HepG2 (cell line): ENCODE results near the gene RIPK1. TPM values are rescaled to one million over a fixed set of nuclear protein-coding genes. Genes with fewer than 3 reads are reported as not detected.

Experiments used
- BATF2 ChIP-seq: sonication (generic); formaldehyde crosslinking; IDR thresholded peaks from 2 replicates; pipeline ENCODE4 v1.8.0; 2022; ENCODE audit warnings: mild to moderate bottlenecking, missing genetic modification reagents, moderate library complexity
- BRF2 ChIP-seq: sonication (generic); formaldehyde crosslinking; IDR thresholded peaks from 2 replicates; pipeline ENCODE4 v1.8.1; 2022; ENCODE audit warnings: mild to moderate bottlenecking, missing genetic modification reagents
- FLYWCH1 ChIP-seq: sonication (generic); formaldehyde crosslinking; IDR thresholded peaks from 2 replicates; pipeline ENCODE4 v1.8.1; 2023; ENCODE audit warnings: mild to moderate bottlenecking, missing genetic modification reagents
- FOXM1 ChIP-seq: sonication (generic); formaldehyde crosslinking; IDR thresholded peaks from 2 replicates; pipeline ENCODE4 v1.5.0; 2020; ENCODE audit warnings: missing genetic modification reagents
- GATAD2A ChIP-seq: IDR thresholded peaks from 2 replicates; pipeline ENCODE4 v1.6.1; 2016
- HDAC2 ChIP-seq: sonication (generic); formaldehyde crosslinking; IDR thresholded peaks from 2 replicates; pipeline ENCODE4 v1.4.0; 2020; ENCODE audit warnings: missing genetic modification reagents
- IKZF5 ChIP-seq: IDR thresholded peaks from 2 replicates; pipeline ENCODE4 v1.6.1; 2018; ENCODE audit warnings: missing genetic modification reagents, mild to moderate bottlenecking, missing compliant biosample characterization
- KAT7 ChIP-seq: IDR thresholded peaks from 2 replicates; pipeline ENCODE4 v1.6.1; 2018; ENCODE audit warnings: borderline replicate concordance, missing compliant biosample characterization
- KLF16 ChIP-seq, 2 experiments: sonication (generic) in 1 of 2; formaldehyde crosslinking in 1 of 2; IDR thresholded peaks; 2 replicates each; pipeline versions ENCODE4 v1.6.1 to v1.8.0; 2016 to 2023; ENCODE audit warnings: missing genetic modification reagents in 2 of 2, missing compliant biosample characterization in 1 of 2
- MTERF4 ChIP-seq: sonication (generic); formaldehyde crosslinking; IDR thresholded peaks from 2 replicates; pipeline ENCODE4 v1.8.0; 2023; ENCODE audit warnings: mild to moderate bottlenecking, missing genetic modification reagents
- NCOA2 ChIP-seq: sonication (generic); formaldehyde crosslinking; IDR thresholded peaks from 2 replicates; pipeline ENCODE4 v1.8.0; 2022; ENCODE audit warnings: inconsistent platforms
- NFYB ChIP-seq: sonication (generic); formaldehyde crosslinking; IDR thresholded peaks from 2 replicates; pipeline ENCODE4 v1.4.0; 2020; ENCODE audit warnings: missing genetic modification reagents
- RXRB ChIP-seq: IDR thresholded peaks from 2 replicates; pipeline ENCODE4 v1.6.1; 2016; ENCODE audit warnings: borderline replicate concordance, missing genetic modification reagents, missing compliant biosample characterization
- WIZ ChIP-seq: sonication (generic); formaldehyde crosslinking; IDR thresholded peaks from 2 replicates; pipeline ENCODE4 v1.5.1; 2020; ENCODE audit warnings: mild to moderate bottlenecking, missing genetic modification reagents
- ZNF230 ChIP-seq: sonication (generic); formaldehyde crosslinking; IDR thresholded peaks from 2 replicates; pipeline ENCODE4 v1.4.0; 2020; ENCODE audit warnings: mild to moderate bottlenecking, missing genetic modification reagents
- ZNF253 ChIP-seq: sonication (generic); formaldehyde crosslinking; IDR thresholded peaks from 2 replicates; pipeline ENCODE4 v1.8.0; 2022; ENCODE audit warnings: mild to moderate bottlenecking, missing genetic modification reagents, borderline replicate concordance
- ZNF354B ChIP-seq: sonication (generic); formaldehyde crosslinking; IDR thresholded peaks from 2 replicates; pipeline ENCODE4 v1.8.0; 2022; ENCODE audit warnings: mild to moderate bottlenecking, missing genetic modification reagents
- ZNF367 ChIP-seq: sonication (generic); formaldehyde crosslinking; IDR thresholded peaks from 2 replicates; pipeline ENCODE4 v1.4.0; 2020; ENCODE audit warnings: missing genetic modification reagents, borderline replicate concordance
- ZNF460 ChIP-seq: sonication (generic); formaldehyde crosslinking; IDR thresholded peaks from 2 replicates; pipeline ENCODE4 v1.5.1; 2020; ENCODE audit warnings: missing genetic modification reagents, mild to moderate bottlenecking, borderline replicate concordance
- ZNF580 ChIP-seq: IDR thresholded peaks from 2 replicates; pipeline ENCODE4 v1.6.1; 2016; ENCODE audit warnings: low read depth, borderline replicate concordance
- ZNF747 ChIP-seq: sonication (generic); formaldehyde crosslinking; IDR thresholded peaks from 2 replicates; pipeline ENCODE4 v1.8.1; 2023; ENCODE audit warnings: missing genetic modification reagents, mild to moderate bottlenecking, borderline replicate concordance
- ZNF768 ChIP-seq: sonication (generic); formaldehyde crosslinking; IDR thresholded peaks from 2 replicates; pipeline ENCODE4 v1.4.0; 2020; ENCODE audit warnings: missing genetic modification reagents
- ZSCAN21 ChIP-seq: sonication (generic); formaldehyde crosslinking; IDR thresholded peaks from 2 replicates; pipeline ENCODE4 v1.8.0; 2022; ENCODE audit warnings: mild to moderate bottlenecking, missing genetic modification reagents, moderate library complexity, borderline replicate concordance
- polyA plus RNA-seq, 8 experiments: library from polyadenylated mRNA; depleted of rRNA in 3 of 8; stranded (reverse) in 7 of 8; unstranded in 1 of 8; fragments of >200 nt; fragmentation: Illumina TruSeq in 4 of 8; extraction: Trizol in 4 of 8; gene quantifications; 2 replicates each; pipeline versions ENCODE4 v1.2.1 to v1.2.3, GENCODE V29; 2011 to 2016; ENCODE audit warnings: low read depth in 4 of 8, missing spikeins in 1 of 8, mixed read lengths in 1 of 8; ENCODE audit not compliant: insufficient read depth in 1 of 8
- total RNA-seq, 5 experiments: library from RNA; depleted of rRNA; stranded (reverse); fragments of >200 nt; fragmentation: Illumina TruSeq; extraction: Trizol; gene quantifications; 2 replicates each; pipeline ENCODE4 v1.2.3, GENCODE V29; 2016; ENCODE audit warnings: low read depth in 1 of 5
- TF ChIP-seq, protein P1 (sequence below): sonication (generic); formaldehyde crosslinking; IDR thresholded peaks from 2 replicates; pipeline ENCODE4 v1.8.1; 2023; ENCODE audit warnings: mild to moderate bottlenecking, moderate library complexity, missing genetic modification reagents

RIPK1 gene
- total and polyA plus RNA-seq, 2 of the 13 experiments (the other 11 are each of a cell fraction or from before 2014, with no cell fraction given) = 9.0 to 10.3 TPM

DNA sequence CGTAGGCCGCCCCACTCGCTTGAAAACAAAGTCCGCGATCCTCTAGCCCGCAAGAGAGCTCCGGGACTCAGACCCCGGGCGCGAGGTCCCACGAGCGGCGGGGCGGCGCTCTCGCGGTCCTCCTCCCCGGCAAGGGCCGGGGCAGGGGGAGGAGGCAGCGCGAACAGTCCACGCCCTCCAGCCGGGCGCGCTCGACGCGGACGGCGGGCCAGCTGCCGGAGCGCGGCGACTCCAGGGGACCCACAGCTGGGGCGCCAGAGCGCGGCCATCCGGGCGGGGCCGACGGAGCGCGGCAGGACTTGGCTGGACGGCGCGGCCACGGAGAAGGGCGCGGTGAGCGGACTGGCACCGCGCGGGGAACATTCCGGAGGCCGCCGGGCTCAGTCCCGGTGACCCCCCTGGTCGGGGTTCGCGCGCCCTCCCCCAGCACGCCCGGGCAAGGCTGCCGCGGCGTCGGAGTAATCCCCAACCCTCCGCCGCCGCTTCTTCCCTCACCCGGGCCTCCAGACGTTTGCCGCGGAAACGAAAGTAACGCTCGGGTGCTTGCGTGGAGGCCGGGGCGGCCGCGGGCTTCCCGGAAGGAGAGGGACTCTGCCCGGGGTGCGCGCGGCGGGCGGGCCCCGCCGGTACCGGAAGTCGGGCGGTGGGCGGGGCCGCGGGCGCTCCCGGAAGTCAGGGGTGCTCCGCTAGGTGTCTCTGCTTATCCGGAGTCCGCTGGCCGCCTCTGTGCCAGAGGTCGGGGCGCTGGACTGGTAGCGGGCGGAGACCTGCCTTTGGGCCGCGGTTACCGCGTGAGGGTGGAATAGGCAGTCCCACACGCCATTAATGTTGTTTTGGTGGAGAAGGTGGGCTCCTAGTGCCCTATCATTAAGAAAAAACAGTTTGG lies at the start of gene RIPK1 (continued):
- peak; percentile 57 for TF ChIP-seq BRF2
- TF ChIP-seq ZNF354B = no peak
- TF ChIP-seq RXRB (CRISPR knock-in tag) = peak; percentile 95
- TF ChIP-seq NFYB = peak; percentile 6; the same call in 1 of the 2 replicates
- no peak for TF ChIP-seq ZNF367 (CRISPR knock-in tag)
- peak; percentile 71 for TF ChIP-seq KAT7
- peak; percentile 75 for TF ChIP-seq HDAC2 (CRISPR knock-in tag)
- TF ChIP-seq ZNF230 (CRISPR knock-in tag) = peak; percentile 22; the same call in 1 of the 2 replicates
- TF ChIP-seq FOXM1 (CRISPR knock-in tag) = no peak
- 0 out of 2 replicates have a peak, but pooled peaks have one; percentile 45 for TF ChIP-seq ZNF747 (CRISPR knock-in tag)
- TF ChIP-seq ZNF768 = peak; percentile 45; the same call in 1 of the 2 replicates
- TF ChIP-seq KLF16 (CRISPR knock-in tag; IDR thresholded peaks at IDR 0.05) = peak; percentile 15 to 80; a peak in 1 of 4 replicates
- TF ChIP-seq ZNF580 = peak; percentile 74; the same call in 1 of the 2 replicates
- TF ChIP-seq NCOA2 (CRISPR knock-in tag) = 0 out of 2 replicates have a peak, but pooled peaks have one; percentile 36
- TF ChIP-seq GATAD2A = peak; percentile 64
- TF ChIP-seq ZNF460 = peak; percentile 57; the same call in 1 of the 2 replicates
- TF ChIP-seq ZNF253 = no peak
- peak; percentile 44; the same call in 1 of the 2 replicates for TF ChIP-seq ZSCAN21 (CRISPR knock-in tag)
- TF ChIP-seq WIZ (CRISPR knock-in tag) = peak; percentile 82
- TF ChIP-seq MTERF4 (CRISPR knock-in tag) = no peak; the same call in 1 of the 2 replicates
- TF ChIP-seq, protein P1, sequence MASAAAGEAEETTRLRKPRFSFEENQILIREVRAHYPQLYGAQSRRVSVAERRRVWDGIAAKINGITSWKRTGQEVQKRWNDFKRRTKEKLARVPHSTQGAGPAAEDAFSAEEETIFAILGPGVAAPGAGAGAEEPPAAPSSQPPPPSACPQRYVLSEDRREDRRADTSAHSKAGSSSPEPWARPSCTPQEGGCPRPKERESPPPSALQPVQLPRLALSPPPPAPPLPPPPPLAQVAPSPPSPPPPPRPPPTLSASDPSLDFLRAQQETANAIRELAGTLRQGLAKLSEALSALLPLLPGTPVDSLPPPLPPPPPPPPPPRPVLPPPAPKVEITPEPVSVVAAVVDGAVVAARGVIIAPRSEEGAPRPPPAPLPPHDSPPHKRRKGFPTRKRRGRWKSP (CRISPR knock-in tag) = peak; percentile 57; the same call in 1 of the 2 replicates
- peak; percentile 75; the same call in 1 of the 2 replicates for TF ChIP-seq BATF2 (CRISPR knock-in tag)
- peak; percentile 39 for TF ChIP-seq IKZF5 (CRISPR knock-in tag)
- TF ChIP-seq FLYWCH1 = peak; percentile 97; the same call in 1 of the 2 replicates
